Peyer's patch (tissue), 4 donors: ENCODE data around the gene DCHS1.

Experiments
- CTCF ChIP-seq, 6 experiments: fragments of 450-650 bp in 4 of 6; fragments of 200-600 bp in 2 of 6; sonication (generic) in 1 of 6; IDR thresholded peaks; one replicate each; pipeline ENCODE4 v1.5.1; 2017 to 2019; ENCODE audit warnings: antibody characterized with exemption in 6 of 6, mild to moderate bottlenecking in 3 of 6, moderate library complexity in 1 of 6
- POLR2A ChIP-seq, 2 donors: fragments of 450-650 bp; IDR thresholded peaks; one replicate each; pipeline ENCODE4 v1.5.1; 2017; ENCODE audit warnings: antibody characterized with exemption in 2 of 2, mild to moderate bottlenecking in 2 of 2, moderate library complexity in 2 of 2

DNA sequence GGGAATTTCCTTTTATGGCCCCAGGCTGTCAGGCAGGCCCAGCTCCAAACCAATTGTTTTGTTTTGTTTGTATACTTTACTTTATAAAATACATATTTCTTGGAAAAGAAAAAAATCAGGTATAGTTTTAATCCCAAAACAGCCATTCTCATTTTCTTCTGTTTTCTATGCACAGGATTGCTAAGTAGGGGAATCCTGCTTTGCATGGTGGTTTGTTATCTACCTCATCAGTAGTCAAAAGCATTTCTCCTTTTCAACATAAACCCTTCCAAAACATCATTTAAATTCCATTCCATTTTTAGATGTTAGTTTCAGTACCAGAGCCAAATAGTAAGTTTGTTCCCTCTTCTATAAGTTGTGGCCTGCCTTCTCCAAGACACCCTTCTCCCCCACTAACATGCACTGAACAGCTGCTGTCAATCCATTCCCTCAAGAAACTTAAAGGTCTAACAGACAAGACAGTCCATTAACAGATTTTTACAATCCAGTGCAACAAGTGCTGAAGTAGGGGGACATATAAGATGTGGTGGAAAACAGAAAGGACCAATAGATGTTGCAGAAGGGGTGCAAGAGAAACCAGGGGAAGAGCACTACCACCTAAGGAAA is 48.3 kb downstream of the DCHS1 start:
- TF ChIP-seq POLR2A (IDR thresholded peaks at IDR 0.05) (no peak), CTCF (IDR thresholded peaks at IDR 0.05) (no peak)
